ENCODE data around the gene C19orf47. TPM values are rescaled to one million over a fixed set of nuclear protein-coding genes. Genes with fewer than 3 reads are reported as not detected.

Gene C19orf47
- total RNA-seq, 2 donors from 2014 or later: 20.2 to 34.2 TPM

DNA sequence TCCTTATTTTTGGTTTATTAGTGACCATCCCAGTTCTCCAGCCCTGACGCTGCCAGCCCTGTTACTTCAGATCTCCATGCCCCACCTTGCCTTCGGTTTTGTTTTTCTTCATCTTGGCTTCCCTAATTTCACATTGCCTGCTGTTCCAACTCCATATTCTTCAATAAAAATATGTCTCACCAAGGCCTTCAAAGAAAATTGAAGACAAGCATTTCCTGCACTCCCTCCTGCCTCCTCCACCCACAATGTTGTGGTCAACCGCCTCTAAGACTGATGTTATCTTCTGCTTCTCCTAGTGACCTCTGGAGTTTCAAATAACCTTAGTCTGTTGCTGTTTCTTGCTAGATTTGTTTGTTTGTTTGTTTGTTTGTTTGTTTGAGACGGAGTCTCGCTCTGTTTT is 14.9 kb upstream of the C19orf47 start:
- TF ChIP-seq, protein P1, sequence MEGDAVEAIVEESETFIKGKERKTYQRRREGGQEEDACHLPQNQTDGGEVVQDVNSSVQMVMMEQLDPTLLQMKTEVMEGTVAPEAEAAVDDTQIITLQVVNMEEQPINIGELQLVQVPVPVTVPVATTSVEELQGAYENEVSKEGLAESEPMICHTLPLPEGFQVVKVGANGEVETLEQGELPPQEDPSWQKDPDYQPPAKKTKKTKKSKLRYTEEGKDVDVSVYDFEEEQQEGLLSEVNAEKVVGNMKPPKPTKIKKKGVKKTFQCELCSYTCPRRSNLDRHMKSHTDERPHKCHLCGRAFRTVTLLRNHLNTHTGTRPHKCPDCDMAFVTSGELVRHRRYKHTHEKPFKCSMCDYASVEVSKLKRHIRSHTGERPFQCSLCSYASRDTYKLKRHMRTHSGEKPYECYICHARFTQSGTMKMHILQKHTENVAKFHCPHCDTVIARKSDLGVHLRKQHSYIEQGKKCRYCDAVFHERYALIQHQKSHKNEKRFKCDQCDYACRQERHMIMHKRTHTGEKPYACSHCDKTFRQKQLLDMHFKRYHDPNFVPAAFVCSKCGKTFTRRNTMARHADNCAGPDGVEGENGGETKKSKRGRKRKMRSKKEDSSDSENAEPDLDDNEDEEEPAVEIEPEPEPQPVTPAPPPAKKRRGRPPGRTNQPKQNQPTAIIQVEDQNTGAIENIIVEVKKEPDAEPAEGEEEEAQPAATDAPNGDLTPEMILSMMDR (IDR thresholded peaks at IDR 0.05): no peak
- Histone ChIP-seq H3K4me1 (ENCODE audit: control insufficient read depth in 1 of 2, low read depth in 2 of 2) (peaks cover 7 to 10% of the 10 kb centered on the region in 2 donors), H3K36me3 (peaks cover 18% of the 10 kb centered on the region), H3K9me3 (no peaks in the 10 kb centered on the region), H3K4me3 (no peak overlapping the region), H3K27ac (peak overlapping the region in 1 of 2 donors; percentile 5), H3K27me3 (replicated peaks; ENCODE audit: insufficient read depth) (no peaks in the 10 kb centered on the region)
- DNase-seq (ENCODE audit: low spot score): no peak
- no peak for ATAC-seq (ENCODE audit: insufficient number of reproducible peaks, low FRiP score, low read depth)

DNA sequence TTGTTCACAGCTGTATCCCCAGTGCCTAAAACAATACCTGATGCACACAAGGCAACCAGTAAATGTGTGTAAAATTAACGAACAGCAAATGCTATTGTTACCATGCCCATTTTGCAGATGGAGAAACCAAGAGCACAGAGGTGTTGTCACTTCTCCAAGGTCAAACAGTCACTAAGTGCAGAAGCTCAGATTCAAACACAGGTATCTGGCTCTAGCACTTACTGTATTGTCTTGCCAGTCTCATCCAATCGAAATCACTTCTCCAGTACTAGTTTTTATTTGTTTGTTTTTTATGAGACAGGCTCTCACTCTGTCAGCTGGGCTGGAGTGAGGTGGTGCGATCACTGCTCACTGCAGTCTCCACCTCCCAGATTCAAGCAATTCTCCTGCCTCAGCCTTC is 14.0 kb upstream of the C19orf47 start:
- H3K27me3 ChIP-seq (replicated peaks; ENCODE audit: insufficient read depth): no peaks in the 10 kb centered on the region
- H3K4me1 ChIP-seq (ENCODE audit: control insufficient read depth in 1 of 2, low read depth in 2 of 2): peaks cover 7 to 10% of the 10 kb centered on the region in 2 donors
- H3K9me3 ChIP-seq: no peaks in the 10 kb centered on the region
- no peak for DNase-seq (ENCODE audit: low spot score)
- peaks cover 9% of the 10 kb centered on the region for H3K36me3 ChIP-seq
- H3K4me3 ChIP-seq: no peak overlapping the region
- no peak for ATAC-seq (ENCODE audit: insufficient number of reproducible peaks, low FRiP score, low read depth)
- TF ChIP-seq, protein P1 (IDR thresholded peaks at IDR 0.05): no peak
- H3K27ac ChIP-seq: no peak overlapping the region

DNA sequence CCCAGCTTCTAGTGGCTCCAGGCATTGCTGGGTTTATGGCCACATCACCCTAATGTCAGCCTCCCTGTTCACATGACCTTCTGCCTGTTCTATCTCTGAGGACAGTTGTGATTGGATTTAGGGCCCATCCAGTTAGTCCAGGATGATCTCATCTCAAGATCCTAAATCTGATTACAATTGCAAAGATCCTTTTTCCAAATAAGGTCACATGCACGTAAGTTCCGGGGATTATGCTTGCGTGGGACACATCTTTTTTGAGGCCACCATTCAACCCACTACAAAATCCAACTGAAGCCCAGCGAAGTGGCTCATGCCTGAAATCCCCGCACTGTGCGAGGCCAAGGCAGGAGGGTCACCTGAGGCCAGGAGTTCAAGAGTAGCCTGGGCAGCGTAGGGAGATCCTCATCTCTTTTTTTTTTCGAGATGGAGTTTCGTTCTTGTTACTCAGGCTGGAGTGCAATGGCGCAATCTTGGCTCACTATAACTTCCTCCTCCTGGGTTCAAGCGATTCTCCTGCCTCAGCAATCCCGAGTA is 12.6 kb upstream of the C19orf47 start:
- DNase-seq (ENCODE audit: low spot score): no peak

DNA sequence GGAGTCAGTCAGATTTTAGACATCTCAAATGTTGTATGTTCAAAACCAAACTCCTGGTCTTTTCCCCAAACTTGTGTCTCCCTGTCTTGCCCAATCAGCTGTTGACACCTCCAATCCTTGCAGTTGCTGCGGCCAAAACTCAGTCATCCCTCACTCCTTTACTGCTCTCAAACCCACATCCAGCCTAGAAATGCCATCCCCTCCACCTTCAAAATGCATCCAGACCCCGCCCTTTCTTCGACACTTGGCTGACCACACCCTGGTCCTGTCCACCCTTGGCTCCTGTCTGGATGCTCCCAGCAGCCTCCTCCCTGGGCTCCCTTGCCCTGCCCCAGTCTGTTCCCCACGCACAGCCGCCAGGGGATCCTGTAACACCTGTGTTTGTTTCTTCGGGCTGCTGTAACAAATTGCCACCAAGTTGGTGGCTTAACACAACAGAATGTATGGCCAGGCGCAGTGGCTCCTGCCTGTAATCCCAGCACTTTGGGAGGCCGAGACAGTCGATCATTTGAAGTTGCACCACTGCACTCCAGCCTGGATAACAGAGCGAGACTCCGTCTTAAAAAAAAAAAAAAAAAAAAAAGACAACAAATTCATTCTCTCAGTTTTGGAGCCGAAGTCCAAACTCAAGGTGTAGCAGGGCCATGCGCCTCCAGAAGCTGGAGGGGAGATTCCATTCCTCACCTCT is 12.0 kb upstream of the C19orf47 start:
- DNase-seq (ENCODE audit: low spot score) (no peak), ATAC-seq (ENCODE audit: insufficient number of reproducible peaks, low FRiP score, low read depth) (no peak)
- TF ChIP-seq, protein P1 (IDR thresholded peaks at IDR 0.05): no peak
- H3K36me3 ChIP-seq: peaks cover 3% of the 10 kb centered on the region
- no peaks in the 10 kb centered on the region for H3K27me3 ChIP-seq (replicated peaks; ENCODE audit: insufficient read depth)
- H3K27ac ChIP-seq: no peak overlapping the region
- no peak overlapping the region for H3K4me3 ChIP-seq
- H3K4me1 ChIP-seq (ENCODE audit: control insufficient read depth in 1 of 2, low read depth in 2 of 2): peaks cover 3 to 5% of the 10 kb centered on the region in 2 donors
- H3K9me3 ChIP-seq: no peaks in the 10 kb centered on the region

More for the DNA sequence above, 12.6 kb upstream of the C19orf47 start:
- Histone ChIP-seq H3K36me3 (peaks cover 3% of the 10 kb centered on the region), H3K4me3 (no peak overlapping the region), H3K9me3 (no peaks in the 10 kb centered on the region), H3K27ac (no peak overlapping the region), H3K4me1 (ENCODE audit: control insufficient read depth in 1 of 2, low read depth in 2 of 2) (peaks cover 7 to 10% of the 10 kb centered on the region in 2 donors), H3K27me3 (replicated peaks; ENCODE audit: insufficient read depth) (no peaks in the 10 kb centered on the region)
- TF ChIP-seq, protein P1 (IDR thresholded peaks at IDR 0.05): no peak
- no peak for ATAC-seq (ENCODE audit: insufficient number of reproducible peaks, low FRiP score, low read depth)

DNA sequence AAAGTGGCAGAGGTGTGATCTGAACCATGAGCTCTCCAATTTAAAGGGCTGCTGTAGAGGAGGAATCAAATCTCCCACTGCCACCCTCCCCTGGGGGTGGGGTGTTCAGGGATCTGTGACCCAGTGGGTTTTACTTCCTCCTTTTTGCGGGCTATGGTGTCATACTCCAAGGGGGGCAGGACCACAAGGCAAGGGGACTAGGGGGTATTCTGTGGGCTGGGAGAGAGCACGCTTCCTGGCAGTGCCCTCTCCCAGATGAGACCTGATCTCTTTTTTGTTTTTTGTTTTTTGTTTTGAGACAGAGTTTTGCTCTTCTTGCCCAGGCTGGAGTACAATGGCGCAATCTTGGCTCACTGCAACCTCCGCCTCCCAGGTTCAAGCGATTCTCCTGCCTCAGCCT is 10.6 kb upstream of the C19orf47 start:
- H3K36me3 ChIP-seq: peaks cover 3% of the 10 kb centered on the region
- ATAC-seq (ENCODE audit: insufficient number of reproducible peaks, low FRiP score, low read depth): no peak
- H3K4me3 ChIP-seq: no peak overlapping the region
- H3K9me3 ChIP-seq: no peaks in the 10 kb centered on the region
- no peak for DNase-seq (ENCODE audit: low spot score)
- TF ChIP-seq, protein P1 (IDR thresholded peaks at IDR 0.05): no peak
- no peaks in the 10 kb centered on the region for H3K27me3 ChIP-seq (replicated peaks; ENCODE audit: insufficient read depth)
- no peaks in the 10 kb centered on the region for H3K4me1 ChIP-seq (ENCODE audit: control insufficient read depth in 1 of 2, low read depth in 2 of 2)
- no peak overlapping the region for H3K27ac ChIP-seq

Data from thoracic aorta (tissue), 2 donors.